Naive thymus-derived CD4-positive, alpha-beta T cell (primary cell): ENCODE results near the gene CCDC142. TPM values are rescaled to one million over a fixed set of nuclear protein-coding genes. Genes with fewer than 3 reads are reported as not detected.

Experiments
- ATAC-seq: fragments of 150-1000 bp; cut with Tn5 transposase; 2 replicates; pipeline ENCODE4 v1.10.0; 2021; ENCODE audit warnings: mild to moderate bottlenecking, moderate library complexity
- CTCF ChIA-PET: fragments of 350-600 bp; sonication (Branson Sonifier 250); formaldehyde crosslinking; loops from one replicate; lab custom pipeline; 2021; ENCODE audit warnings: antibody characterized with exemption; lab: Charles Lee
- POLR2A ChIA-PET: fragments of 350-600 bp; sonication (Branson Sonifier 250); formaldehyde crosslinking; loops from one replicate; lab custom pipeline; 2021; ENCODE audit warnings: antibody characterized with exemption, inconsistent platforms; lab: Charles Lee
- DNase-seq, 9 donors: peaks; one replicate each; pipeline versions ENCODE4 v3.0.0 to v3.0.0-alpha.2; 2020 to 2022; ENCODE audit warnings: mixed read lengths in 1 of 9
- H3K27ac ChIP-seq: one replicate; pipeline ENCODE4 v1.7.0; 2013; ENCODE audit warnings: mild to moderate bottlenecking, low read depth, low read length, moderate library complexity
- H3K27me3 ChIP-seq, 2 donors: one replicate each; pipeline ENCODE4 v1.7.0; 2013; ENCODE audit warnings: low read length in 2 of 2, mild to moderate bottlenecking in 2 of 2, moderate library complexity in 2 of 2; ENCODE audit not compliant: control insufficient read depth in 2 of 2, insufficient read depth in 2 of 2
- H3K36me3 ChIP-seq, 3 experiments: 1 replicate in 2 of 3; 2 replicates in 1 of 3; pipeline ENCODE4 v1.7.0; 2013; ENCODE audit warnings: low read length in 3 of 3, mild to moderate bottlenecking in 3 of 3, moderate library complexity in 1 of 3; ENCODE audit not compliant: insufficient read depth in 3 of 3, control insufficient read depth in 2 of 3
- H3K4me1 ChIP-seq, 2 donors: one replicate each; pipeline ENCODE4 v1.7.0; 2013; ENCODE audit warnings: low read length in 2 of 2, mild to moderate bottlenecking in 2 of 2, moderate library complexity in 1 of 2; ENCODE audit not compliant: control insufficient read depth in 2 of 2, insufficient read depth in 2 of 2
- H3K4me3 ChIP-seq: 2 replicates; pipeline ENCODE4 v1.7.0; 2013; ENCODE audit warnings: mild to moderate bottlenecking, low read length
- H3K9me3 ChIP-seq, 3 experiments: 1 replicate in 2 of 3; 2 replicates in 1 of 3; pipeline ENCODE4 v1.7.0; 2013; ENCODE audit warnings: low read length in 3 of 3; ENCODE audit not compliant: control insufficient read depth in 2 of 3
- H3K27ac Mint-ChIP-seq, 9 donors: one replicate each; pipeline ENCODE4 v1.8.0; 2020 to 2022; ENCODE audit warnings: mixed read lengths in 9 of 9, mild to moderate bottlenecking in 8 of 9, moderate library complexity in 5 of 9, inconsistent platforms in 2 of 9
- H3K27me3 Mint-ChIP-seq, 5 donors: one replicate each; pipeline ENCODE4 v1.8.0; 2021 to 2022; ENCODE audit warnings: mixed read lengths in 5 of 5, mild to moderate bottlenecking in 1 of 5
- H3K36me3 Mint-ChIP-seq, 5 donors: one replicate each; pipeline ENCODE4 v1.8.0; 2020 to 2022; ENCODE audit warnings: mixed read lengths in 5 of 5, mild to moderate bottlenecking in 3 of 5, inconsistent platforms in 1 of 5
- H3K4me1 Mint-ChIP-seq, 7 donors: one replicate each; pipeline ENCODE4 v1.8.0; 2020 to 2022; ENCODE audit warnings: mixed read lengths in 7 of 7, mild to moderate bottlenecking in 3 of 7, inconsistent platforms in 1 of 7
- H3K4me3 Mint-ChIP-seq, 10 donors: one replicate each; pipeline ENCODE4 v1.8.0; 2020 to 2022; ENCODE audit warnings: mild to moderate bottlenecking in 10 of 10, mixed read lengths in 10 of 10, moderate library complexity in 6 of 10, inconsistent platforms in 2 of 10
- H3K9me3 Mint-ChIP-seq, 11 donors: one replicate each; pipeline ENCODE4 v1.8.0; 2020 to 2022; ENCODE audit warnings: mixed read lengths in 11 of 11, mild to moderate bottlenecking in 4 of 11, inconsistent platforms in 1 of 11, moderate library complexity in 1 of 11
- intact Hi-C, 2 donors: fragments of 100-400 bp; cut with micrococcal nuclease; formaldehyde crosslinking; loops; one replicate each; pipeline ENCODE4 v1.15.1; 2023
- polyA plus RNA-seq, 2 donors: library from polyadenylated mRNA; unstranded; fragments of 300-500 nt; fragmentation: Illumina TruSeq; gene quantifications; one replicate each; pipeline ENCODE4 v1.2.3, GENCODE V29; 2021
- total RNA-seq, 6 experiments: library from RNA in 5 of 6; stranded (reverse) in 5 of 6; gene quantifications; 1 replicate in 5 of 6; 2 replicates in 1 of 6; pipeline ENCODE4 v1.2.3 and lab custom pipeline; 2021 to 2026

CCDC142 gene
- total and polyA plus RNA-seq, 7 experiments from 2014 or later: 13.1 to 75.2 (median 27.4) TPM

- DNase-seq: peak in 1 of 9 donors; percentile 45
- H3K27ac Mint-ChIP-seq: peak within 1 kb of the TSS in 4 of 9 donors; percentile 3 to 85 (median 33)
- peak within 1 kb of the TSS; percentile 63 to 97 (median 86) for H3K4me3 Mint-ChIP-seq
- H3K36me3 ChIP-seq: peaks cover 0 to under 1% (median 0%) of the 10 kb centered on the region in 3 experiments
- CTCF ChIA-PET: no interaction called here
- H3K4me1 Mint-ChIP-seq: peaks cover 24 to 52% (median 44%) of the 10 kb centered on the region in 7 donors
- peaks cover 13 to 35% of the 10 kb centered on the region in 2 donors for H3K4me1 ChIP-seq
- H3K9me3 ChIP-seq: no peaks in the 10 kb centered on the region
- H3K27ac ChIP-seq: no peak within 1 kb of the TSS
- peaks cover 46 to 65% (median 52%) of the 10 kb centered on the region in 5 donors for H3K27me3 Mint-ChIP-seq
- H3K36me3 Mint-ChIP-seq: peaks cover 2 to 13% (median 6%) of the 10 kb centered on the region in 5 donors
- ATAC-seq: peak; percentile 17
- H3K4me3 ChIP-seq: peak within 1 kb of the TSS; percentile 61
- POLR2A ChIA-PET: interaction anchor here (1.0 to 1.6 kb wide), 3 partner anchors 8 to 44 kb away, joined by 3 read pairs; partner anchors contain the start of genes INO80B, MRPL53 and PCGF1
- no peaks in the 10 kb centered on the region for H3K9me3 Mint-ChIP-seq
- intact Hi-C loops: loop anchor here in 1 of 2 donors (2.0 kb wide), 1 partner anchor 15 kb away; the partner anchor contains the start of gene TLX2
- H3K27me3 ChIP-seq: peaks cover 4 to 34% of the 10 kb centered on the region in 2 donors
These were observed 16.6 kb upstream of the CCDC142 start, which contains the start of gene LBX2 for GRCh38 chr2:74499267-74499939. Gene LBX2, minus strand, starts transcription at chr2:74499603. Its CDS starts 66 bp downstream, at chr2:74499537.

GRCh38 chr2:74498500-74499266 lies 15.9 kb upstream of the CCDC142 start:
- Mint-ChIP-seq H3K36me3 (peaks cover 2 to 12% (median 8%) of the 10 kb centered on the region in 5 donors), H3K4me1 (peaks cover 20 to 45% (median 37%) of the 10 kb centered on the region in 7 donors), H3K27ac (peak overlapping the region in 4 of 9 donors; percentile 3 to 85 (median 33)), H3K27me3 (peaks cover 39 to 58% (median 47%) of the 10 kb centered on the region in 5 donors), H3K4me3 (peak overlapping the region; percentile 63 to 97 (median 86)), H3K9me3 (no peaks in the 10 kb centered on the region)
- Histone ChIP-seq H3K36me3 (peaks cover 0 to 8% (median 0%) of the 10 kb centered on the region in 3 experiments), H3K27ac (no peak overlapping the region), H3K4me1 (peaks cover 13 to 35% of the 10 kb centered on the region in 2 donors), H3K9me3 (no peaks in the 10 kb centered on the region), H3K4me3 (peak overlapping the region; percentile 61), H3K27me3 (peaks cover 4 to 33% of the 10 kb centered on the region in 2 donors)
- CTCF ChIA-PET: no interaction called here
- ATAC-seq (peak; percentile 52), DNase-seq (peak in 2 of 9 donors; percentile 29 to 37)
- POLR2A ChIA-PET: interaction anchor here (1.1 to 1.4 kb wide), 2 partner anchors 9 to 40 kb away, joined by 3 to 4 read pairs; partner anchors contain the start of genes PCGF1 and WBP1
- intact Hi-C loops: loop anchor here in 1 of 2 donors (1.0 to 2.0 kb wide), 3 partner anchors 9 to 31 kb away; partner anchors contain the start of genes AUP1, HTRA2, PCGF1 and TLX2

GRCh38 chr2:74497777-74498499 lies 15.1 kb upstream of the CCDC142 start:
- H3K27ac ChIP-seq: no peak overlapping the region
- no peaks in the 10 kb centered on the region for H3K9me3 Mint-ChIP-seq
- H3K36me3 ChIP-seq: peaks cover 0 to 16% (median 0%) of the 10 kb centered on the region in 3 experiments
- peak overlapping the region; percentile 61 for H3K4me3 ChIP-seq
- peaks cover 19 to 38% (median 30%) of the 10 kb centered on the region in 7 donors for H3K4me1 Mint-ChIP-seq
- CTCF ChIA-PET: no interaction called here
- H3K27me3 ChIP-seq: peaks cover 4 to 33% of the 10 kb centered on the region in 2 donors
- intact Hi-C loops: loop anchor here in 1 of 2 donors (1.0 to 2.0 kb wide), 3 partner anchors 9 to 31 kb away; partner anchors contain the start of genes AUP1, HTRA2, PCGF1 and TLX2
- peaks cover 8 to 29% of the 10 kb centered on the region in 2 donors for H3K4me1 ChIP-seq
- peaks cover 4 to 20% (median 11%) of the 10 kb centered on the region in 5 donors for H3K36me3 Mint-ChIP-seq
- H3K27me3 Mint-ChIP-seq: peaks cover 39 to 53% (median 42%) of the 10 kb centered on the region in 5 donors
- DNase-seq: peak in 1 of 9 donors; percentile 40
- H3K9me3 ChIP-seq: no peaks in the 10 kb centered on the region
- H3K27ac Mint-ChIP-seq: peak overlapping the region in 5 of 9 donors; percentile 3 to 85 (median 40)
- POLR2A ChIA-PET: interaction anchor here (0.6 to 1.2 kb wide), 3 partner anchors 9 to 155 kb away, joined by 3 to 4 read pairs (median 3); partner anchors contain the start of genes PCGF1 and WBP1
- peak overlapping the region; percentile 63 to 97 (median 86) for H3K4me3 Mint-ChIP-seq
- peak; percentile 41 for ATAC-seq

- Histone ChIP-seq H3K4me1 (peaks cover 8 to 21% of the 10 kb centered on the region in 2 donors), H3K27ac (no peak overlapping the region), H3K4me3 (peak overlapping the region; percentile 61), H3K9me3 (no peaks in the 10 kb centered on the region), H3K27me3 (peaks cover 0 to 26% of the 10 kb centered on the region in 2 donors), H3K36me3 (peaks cover 0 to 23% (median 0%) of the 10 kb centered on the region in 3 experiments)
- POLR2A ChIA-PET: interaction anchor here (0.6 to 1.2 kb wide), 4 partner anchors 10 to 156 kb away, joined by 3 to 4 read pairs (median 3); partner anchors contain the start of genes HTRA2, PCGF1 and WBP1
- CTCF ChIA-PET: no interaction called here
- H3K27ac Mint-ChIP-seq: peak overlapping the region in 2 of 9 donors; percentile 13 to 59
- H3K4me1 Mint-ChIP-seq: peaks cover 16 to 30% (median 22%) of the 10 kb centered on the region in 7 donors
- peaks cover 4 to 25% (median 11%) of the 10 kb centered on the region in 5 donors for H3K36me3 Mint-ChIP-seq
- H3K27me3 Mint-ChIP-seq: peaks cover 33 to 46% (median 35%) of the 10 kb centered on the region in 5 donors
- DNase-seq: no peak
- ATAC-seq: no peak
- intact Hi-C loops: no loop called here
- H3K9me3 Mint-ChIP-seq: no peaks in the 10 kb centered on the region
- peak overlapping the region; percentile 63 to 97 (median 86) for H3K4me3 Mint-ChIP-seq
These were observed 14.4 kb upstream of the CCDC142 start for GRCh38 chr2:74496997-74497776.

GRCh38 chr2:74495440-74495839 lies 12.6 kb upstream of the CCDC142 start:
- no peak for DNase-seq
- Histone ChIP-seq H3K36me3 (peaks cover 4 to 41% (median 5%) of the 10 kb centered on the region in 3 experiments), H3K4me1 (peaks cover 8 to 21% of the 10 kb centered on the region in 2 donors), H3K27ac (no peak overlapping the region), H3K9me3 (no peaks in the 10 kb centered on the region), H3K27me3 (peaks cover 0 to 22% of the 10 kb centered on the region in 2 donors), H3K4me3 (no peak overlapping the region)
- Mint-ChIP-seq H3K36me3 (peaks cover 11 to 39% (median 16%) of the 10 kb centered on the region in 5 donors), H3K27ac (peak overlapping the region in 1 of 9 donors; percentile 55), H3K4me1 (peaks cover 15 to 24% (median 20%) of the 10 kb centered on the region in 7 donors), H3K27me3 (peaks cover 18 to 29% (median 20%) of the 10 kb centered on the region in 5 donors), H3K9me3 (no peaks in the 10 kb centered on the region), H3K4me3 (no peak overlapping the region)
- POLR2A ChIA-PET: no interaction called here
- intact Hi-C loops: no loop called here
- CTCF ChIA-PET: no interaction called here
- no peak for ATAC-seq
